Epithelial cell of esophagus (primary cell): ENCODE measurements around the gene SERPINB12.
A peak's percentile ranks its signal among the peaks of the same experiment; 100 is the strongest.

Source experiments
- DNase-seq: peaks from one replicate; pipeline ENCODE4 v3.0.0; 2010; ENCODE audit warnings: low read depth
- H3K4me3 ChIP-seq: 2 replicates; pipeline ENCODE4 v1.5.1; 2011; ENCODE audit warnings: mild to moderate bottlenecking, low read length, control low read depth
- CTCF ChIP-seq: IDR thresholded peaks from 2 replicates; pipeline ENCODE4 v1.5.1; 2011; ENCODE audit warnings: low read depth, mild to moderate bottlenecking, low read length, control low read depth, inconsistent platforms; ENCODE audit not compliant: insufficient read depth; ENCODE audit errors: missing control alignments

Gene SERPINB12

GRCh38 chr18:63564021-63564420 lies 21.9 kb downstream of the SERPINB12 start:
- no peak for TF ChIP-seq CTCF
- H3K4me3 ChIP-seq, result no peak overlapping the region
- DNase-seq, result no peak

DNA sequence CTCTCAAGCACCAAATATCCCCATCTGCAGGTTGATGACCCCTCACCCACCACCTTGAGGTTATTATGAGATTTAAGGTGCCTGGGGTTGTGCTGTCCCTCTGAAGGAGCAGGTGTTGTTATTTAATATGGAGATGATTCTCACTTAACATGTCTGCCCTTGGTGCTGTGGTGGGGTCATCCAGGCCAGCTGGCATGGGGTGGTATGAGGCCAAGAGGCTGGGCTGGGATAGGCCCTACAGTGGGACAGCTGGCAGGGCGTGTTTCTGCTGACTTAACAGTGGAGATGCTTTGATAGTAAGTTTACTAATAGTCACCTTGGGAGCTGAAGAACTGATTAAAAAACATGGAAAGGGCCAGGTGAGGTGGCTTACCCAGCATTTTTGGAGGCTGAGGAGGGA lies 22.4 kb downstream of the SERPINB12 start:
- no peak for DNase-seq
- no peak overlapping the region for H3K4me3 ChIP-seq
- TF ChIP-seq CTCF, result no peak

GRCh38 chr18:63567276-63567675 lies 25.1 kb downstream of the SERPINB12 start:
- no peak for TF ChIP-seq CTCF
- DNase-seq, result no peak
- no peak overlapping the region for H3K4me3 ChIP-seq

DNA sequence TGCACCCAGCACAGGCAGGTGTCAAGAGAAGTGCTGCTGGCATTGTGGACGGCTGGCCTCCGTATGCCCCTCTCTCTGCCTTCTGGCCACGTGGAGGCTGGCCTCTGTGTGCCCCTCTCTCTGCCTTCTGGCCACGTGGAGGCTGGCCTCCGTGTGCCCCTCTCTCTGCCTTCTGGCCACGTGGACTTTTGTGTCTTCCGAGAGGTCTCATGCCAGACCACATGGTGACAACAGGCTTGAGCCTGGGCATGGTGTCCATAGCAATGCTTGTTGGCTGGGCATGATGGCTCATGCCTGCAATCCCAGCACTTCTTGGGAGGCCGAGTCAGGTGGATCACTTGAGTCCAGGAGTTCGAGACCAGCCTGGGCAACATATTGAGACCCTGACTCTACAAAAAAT lies 25.7 kb downstream of the SERPINB12 start:
- TF ChIP-seq CTCF, result no peak

GRCh38 chr18:63570721-63571120 lies 28.6 kb downstream of the SERPINB12 start:
- peak; percentile 36 for DNase-seq
- TF ChIP-seq CTCF, result no peak
- H3K4me3 ChIP-seq, result no peak overlapping the region

More for the DNA sequence above, 25.7 kb downstream of the SERPINB12 start:
- no peak overlapping the region for H3K4me3 ChIP-seq
- DNase-seq, result no peak

DNA sequence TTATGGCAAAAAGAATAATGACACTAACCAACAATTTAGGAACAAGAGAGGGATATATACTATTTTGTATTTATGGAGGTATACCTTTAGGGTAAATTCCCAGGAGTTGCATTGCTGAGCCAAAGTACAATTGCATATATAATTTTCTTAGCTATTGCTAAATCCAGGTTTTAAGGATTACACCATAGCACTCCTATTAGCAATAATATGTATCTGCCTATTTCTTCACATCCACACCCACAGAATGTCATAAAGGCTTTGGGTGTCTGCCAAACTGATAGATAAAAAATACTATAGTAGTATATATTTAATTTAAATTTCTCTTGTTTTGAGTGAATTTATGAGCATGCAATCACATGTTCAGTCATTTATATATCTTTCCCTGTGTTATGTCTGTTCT lies 33.5 kb downstream of the SERPINB12 start:
- H3K4me3 ChIP-seq, result no peak overlapping the region
- no peak for TF ChIP-seq CTCF
- DNase-seq, result peak; percentile 78

DNA sequence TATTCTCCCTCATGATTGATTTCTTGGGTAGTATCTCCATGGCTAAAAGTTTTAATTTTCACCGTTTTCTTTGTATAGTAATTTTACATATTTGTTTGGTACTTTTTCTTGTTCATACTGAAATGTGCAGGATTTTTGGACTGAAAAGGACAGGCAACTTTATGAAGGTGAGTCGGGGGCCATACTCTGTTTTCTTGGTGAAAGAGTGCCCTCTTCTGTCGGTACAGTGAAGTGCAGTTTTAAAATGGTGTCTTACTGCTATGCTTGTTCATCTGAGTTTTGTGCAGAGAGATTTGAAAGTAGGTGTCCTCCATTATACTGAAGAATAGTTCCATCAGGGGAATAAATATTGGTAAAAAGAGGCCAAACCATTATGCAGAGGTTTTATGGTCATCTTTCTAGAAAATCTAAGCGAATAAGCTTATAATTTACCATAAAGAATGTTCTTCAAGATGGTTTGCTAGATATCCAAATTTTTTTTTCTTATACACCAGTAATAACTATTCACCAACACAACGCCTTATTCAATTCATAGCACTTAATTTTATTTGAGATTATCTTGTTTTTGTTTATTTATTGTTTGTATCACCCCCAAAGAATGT lies 36.3 kb downstream of the SERPINB12 start:
- peak; percentile 86 for TF ChIP-seq CTCF
- DNase-seq, result peak; percentile 65
- no peak overlapping the region for H3K4me3 ChIP-seq
